Measurements from ENCODE around the gene BRF1.
A peak's percentile ranks its signal among the peaks of the same experiment; 100 is the strongest.

BRF1 gene

GRCh38 chr14:105227346-105227745, 73.5 kb downstream of the BRF1 start:
- no peak overlapping the region for H3K4me3 Mint-ChIP-seq
- no peak for TF ChIP-seq CTCF (IDR thresholded peaks at IDR 0.05)
- H3K27me3 Mint-ChIP-seq (ENCODE audit: low read depth, poor library complexity), result no peaks in the 10 kb centered on the region
- H3K36me3 Mint-ChIP-seq (ENCODE audit: low read depth), result peaks cover 38% of the 10 kb centered on the region
- no peaks in the 10 kb centered on the region for H3K9me3 Mint-ChIP-seq
- no peak for DNase-seq
- H3K27ac Mint-ChIP-seq, result peak overlapping the region; percentile 51
- peaks cover 6% of the 10 kb centered on the region for H3K4me1 Mint-ChIP-seq

GRCh38 chr14:105226198-105226597, 74.6 kb downstream of the BRF1 start:
- Mint-ChIP-seq H3K9me3 (no peaks in the 10 kb centered on the region), H3K27me3 (ENCODE audit: low read depth, poor library complexity) (no peaks in the 10 kb centered on the region)
- no peak for TF ChIP-seq CTCF (IDR thresholded peaks at IDR 0.05)

GRCh38 chr14:105224845-105225570, 75.8 kb downstream of the BRF1 start:
- DNase-seq, result no peak
- peaks cover 6% of the 10 kb centered on the region for H3K4me1 Mint-ChIP-seq
- H3K9me3 Mint-ChIP-seq, result no peaks in the 10 kb centered on the region
- H3K4me3 Mint-ChIP-seq, result no peak overlapping the region
- peaks cover 50% of the 10 kb centered on the region for H3K36me3 Mint-ChIP-seq (ENCODE audit: low read depth)
- H3K27ac Mint-ChIP-seq, result no peak overlapping the region
- TF ChIP-seq CTCF (IDR thresholded peaks at IDR 0.05), result no peak
- H3K27me3 Mint-ChIP-seq (ENCODE audit: low read depth, poor library complexity), result no peaks in the 10 kb centered on the region

More at GRCh38 chr14:105226198-105226597, 74.6 kb downstream of the BRF1 start:
- H3K36me3 Mint-ChIP-seq (ENCODE audit: low read depth), result peaks cover 45% of the 10 kb centered on the region
- no peak for DNase-seq
- no peak overlapping the region for H3K4me3 Mint-ChIP-seq
- no peak overlapping the region for H3K27ac Mint-ChIP-seq
- peaks cover 6% of the 10 kb centered on the region for H3K4me1 Mint-ChIP-seq

- Mint-ChIP-seq H3K4me1 (peaks cover 6% of the 10 kb centered on the region), H3K9me3 (no peaks in the 10 kb centered on the region), H3K4me3 (no peak overlapping the region), H3K36me3 (ENCODE audit: low read depth) (peaks cover 50% of the 10 kb centered on the region), H3K27me3 (ENCODE audit: low read depth, poor library complexity) (no peaks in the 10 kb centered on the region), H3K27ac (no peak overlapping the region)
- DNase-seq, result no peak
- no peak for TF ChIP-seq CTCF (IDR thresholded peaks at IDR 0.05)
These were observed 76.8 kb downstream of the BRF1 start for GRCh38 chr14:105223770-105224544.

GRCh38 chr14:105223260-105223659, 77.5 kb downstream of the BRF1 start:
- H3K4me3 Mint-ChIP-seq, result no peak overlapping the region

More at GRCh38 chr14:105223260-105223659, 77.5 kb downstream of the BRF1 start:
- H3K27ac Mint-ChIP-seq, result peak overlapping the region; percentile 60
- peaks cover 6% of the 10 kb centered on the region for H3K4me1 Mint-ChIP-seq
- H3K27me3 Mint-ChIP-seq (ENCODE audit: low read depth, poor library complexity), result no peaks in the 10 kb centered on the region
- no peak for TF ChIP-seq CTCF (IDR thresholded peaks at IDR 0.05)
- no peak for DNase-seq
- no peaks in the 10 kb centered on the region for H3K9me3 Mint-ChIP-seq
- peaks cover 50% of the 10 kb centered on the region for H3K36me3 Mint-ChIP-seq (ENCODE audit: low read depth)

All from nephron progenitor cell (in vitro differentiated cells).